HG02938 (cell line): ENCODE measurements around the gene YWHAB.

Source experiments
- ATAC-seq: cut with Tn5 transposase; IDR thresholded peaks from one replicate; pipeline ENCODE4 v1.9.1; 2021; ENCODE audit warnings: mild to moderate bottlenecking, moderate library complexity; ENCODE audit not compliant: unreplicated experiment

The YWHAB gene

GRCh38 chr20:44950368-44950767 is 64.9 kb downstream of the YWHAB start:
- no peak for ATAC-seq

- ATAC-seq, result no peak
These were observed 67.2 kb downstream of the YWHAB start for GRCh38 chr20:44952731-44953130.

- no peak for ATAC-seq
These were observed 68.7 kb downstream of the YWHAB start for GRCh38 chr20:44954211-44954610.

GRCh38 chr20:44955270-44955669 is 69.8 kb downstream of the YWHAB start:
- ATAC-seq, result no peak

GRCh38 chr20:44956410-44956809 is 70.9 kb downstream of the YWHAB start:
- ATAC-seq, result no peak
